Measurements from ENCODE around the gene IFNL4. TPM values are rescaled to one million over a fixed set of nuclear protein-coding genes. Genes with fewer than 3 reads are reported as not detected.

IFNL4 gene
- total and polyA plus RNA-seq, 2 experiments from 2014 or later: not detected

DNA sequence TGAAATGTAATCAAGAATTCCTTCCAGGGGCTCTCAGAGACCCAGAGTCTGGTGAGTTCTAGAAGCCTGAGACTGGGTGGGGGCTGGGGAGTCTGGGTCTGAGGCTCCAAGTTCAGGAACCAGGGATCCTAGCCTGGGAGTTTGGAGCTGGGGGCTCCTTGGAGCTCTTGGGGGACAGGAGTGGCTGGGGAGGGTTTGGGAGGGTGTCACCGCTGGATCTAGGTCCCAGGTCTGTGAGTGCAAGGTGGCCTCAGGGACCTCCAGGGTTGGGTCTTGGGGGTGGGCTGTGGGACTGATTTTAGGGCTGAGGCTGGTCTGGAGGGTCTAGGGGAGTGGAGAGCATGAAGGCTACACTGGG, 45.7 kb downstream of the IFNL4 start (continued):
- TF ChIP-seq, protein P1, sequence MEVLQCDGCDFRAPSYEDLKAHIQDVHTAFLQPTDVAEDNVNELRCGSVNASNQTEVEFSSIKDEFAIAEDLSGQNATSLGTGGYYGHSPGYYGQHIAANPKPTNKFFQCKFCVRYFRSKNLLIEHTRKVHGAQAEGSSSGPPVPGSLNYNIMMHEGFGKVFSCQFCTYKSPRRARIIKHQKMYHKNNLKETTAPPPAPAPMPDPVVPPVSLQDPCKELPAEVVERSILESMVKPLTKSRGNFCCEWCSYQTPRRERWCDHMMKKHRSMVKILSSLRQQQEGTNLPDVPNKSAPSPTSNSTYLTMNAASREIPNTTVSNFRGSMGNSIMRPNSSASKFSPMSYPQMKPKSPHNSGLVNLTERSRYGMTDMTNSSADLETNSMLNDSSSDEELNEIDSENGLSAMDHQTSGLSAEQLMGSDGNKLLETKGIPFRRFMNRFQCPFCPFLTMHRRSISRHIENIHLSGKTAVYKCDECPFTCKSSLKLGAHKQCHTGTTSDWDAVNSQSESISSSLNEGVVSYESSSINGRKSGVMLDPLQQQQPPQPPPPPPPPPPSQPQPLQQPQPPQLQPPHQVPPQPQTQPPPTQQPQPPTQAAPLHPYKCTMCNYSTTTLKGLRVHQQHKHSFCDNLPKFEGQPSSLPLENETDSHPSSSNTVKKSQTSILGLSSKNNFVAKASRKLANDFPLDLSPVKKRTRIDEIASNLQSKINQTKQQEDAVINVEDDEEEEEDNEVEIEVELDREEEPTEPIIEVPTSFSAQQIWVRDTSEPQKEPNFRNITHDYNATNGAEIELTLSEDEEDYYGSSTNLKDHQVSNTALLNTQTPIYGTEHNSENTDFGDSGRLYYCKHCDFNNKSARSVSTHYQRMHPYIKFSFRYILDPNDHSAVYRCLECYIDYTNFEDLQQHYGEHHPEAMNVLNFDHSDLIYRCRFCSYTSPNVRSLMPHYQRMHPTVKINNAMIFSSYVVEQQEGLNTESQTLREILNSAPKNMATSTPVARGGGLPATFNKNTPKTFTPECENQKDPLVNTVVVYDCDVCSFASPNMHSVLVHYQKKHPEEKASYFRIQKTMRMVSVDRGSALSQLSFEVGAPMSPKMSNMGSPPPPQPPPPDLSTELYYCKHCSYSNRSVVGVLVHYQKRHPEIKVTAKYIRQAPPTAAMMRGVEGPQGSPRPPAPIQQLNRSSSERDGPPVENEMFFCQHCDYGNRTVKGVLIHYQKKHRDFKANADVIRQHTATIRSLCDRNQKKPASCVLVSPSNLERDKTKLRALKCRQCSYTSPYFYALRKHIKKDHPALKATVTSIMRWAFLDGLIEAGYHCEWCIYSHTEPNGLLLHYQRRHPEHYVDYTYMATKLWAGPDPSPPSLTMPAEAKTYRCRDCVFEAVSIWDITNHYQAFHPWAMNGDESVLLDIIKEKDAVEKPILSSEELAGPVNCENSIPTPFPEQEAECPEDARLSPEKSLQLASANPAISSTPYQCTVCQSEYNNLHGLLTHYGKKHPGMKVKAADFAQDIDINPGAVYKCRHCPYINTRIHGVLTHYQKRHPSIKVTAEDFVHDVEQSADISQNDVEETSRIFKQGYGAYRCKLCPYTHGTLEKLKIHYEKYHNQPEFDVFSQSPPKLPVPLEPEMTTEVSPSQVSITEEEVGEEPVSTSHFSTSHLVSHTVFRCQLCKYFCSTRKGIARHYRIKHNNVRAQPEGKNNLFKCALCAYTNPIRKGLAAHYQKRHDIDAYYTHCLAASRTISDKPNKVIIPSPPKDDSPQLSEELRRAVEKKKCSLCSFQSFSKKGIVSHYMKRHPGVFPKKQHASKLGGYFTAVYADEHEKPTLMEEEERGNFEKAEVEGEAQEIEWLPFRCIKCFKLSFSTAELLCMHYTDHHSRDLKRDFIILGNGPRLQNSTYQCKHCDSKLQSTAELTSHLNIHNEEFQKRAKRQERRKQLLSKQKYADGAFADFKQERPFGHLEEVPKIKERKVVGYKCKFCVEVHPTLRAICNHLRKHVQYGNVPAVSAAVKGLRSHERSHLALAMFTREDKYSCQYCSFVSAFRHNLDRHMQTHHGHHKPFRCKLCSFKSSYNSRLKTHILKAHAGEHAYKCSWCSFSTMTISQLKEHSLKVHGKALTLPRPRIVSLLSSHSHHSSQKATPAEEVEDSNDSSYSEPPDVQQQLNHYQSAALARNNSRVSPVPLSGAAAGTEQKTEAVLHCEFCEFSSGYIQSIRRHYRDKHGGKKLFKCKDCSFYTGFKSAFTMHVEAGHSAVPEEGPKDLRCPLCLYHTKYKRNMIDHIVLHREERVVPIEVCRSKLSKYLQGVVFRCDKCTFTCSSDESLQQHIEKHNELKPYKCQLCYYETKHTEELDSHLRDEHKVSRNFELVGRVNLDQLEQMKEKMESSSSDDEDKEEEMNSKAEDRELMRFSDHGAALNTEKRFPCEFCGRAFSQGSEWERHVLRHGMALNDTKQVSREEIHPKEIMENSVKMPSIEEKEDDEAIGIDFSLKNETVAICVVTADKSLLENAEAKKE (CRISPR knock-in tag; IDR thresholded peaks at IDR 0.05): no peak
- TF ChIP-seq JUNB (IDR thresholded peaks at IDR 0.05; ENCODE audit: unreplicated experiment) (no peak), STAT1 (IDR thresholded peaks at IDR 0.05; ENCODE audit: unreplicated experiment) (no peak), EZH2phosphoT487 (IDR thresholded peaks at IDR 0.05; ENCODE audit: unreplicated experiment) (no peak), POLR2AphosphoS5 (IDR thresholded peaks at IDR 0.05; ENCODE audit: low read depth) (no peak)

DNA sequence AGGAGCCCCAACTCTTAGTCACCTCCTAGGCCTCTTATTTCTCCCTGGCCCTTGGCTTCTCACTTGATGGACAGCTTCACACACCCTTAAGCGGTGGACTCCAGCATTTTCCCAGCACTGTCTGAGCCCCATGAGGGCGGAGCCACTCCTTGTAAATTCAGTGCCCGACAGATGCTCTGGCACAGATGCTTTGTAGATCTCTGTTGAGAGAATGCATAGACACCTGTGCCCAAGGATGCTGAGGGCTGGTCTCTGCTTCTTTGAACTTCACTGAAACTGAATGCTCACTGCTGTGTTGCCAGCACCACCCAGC, 47.9 kb downstream of the IFNL4 start:
- H3K4me1 Mint-ChIP-seq: peaks cover 11% of the 10 kb centered on the region
- H3K9me3 Mint-ChIP-seq: peaks cover 3% of the 10 kb centered on the region; the same call in 2 of the 3 replicates
- ATAC-seq (no peak), DNase-seq (ENCODE audit: low spot score) (no peak)
- H2AFZ ChIP-seq: no peak overlapping the region
- no peaks in the 10 kb centered on the region; the same call in 2 of the 3 replicates for H3K36me3 Mint-ChIP-seq (ENCODE audit: low read depth)
- no peaks in the 10 kb centered on the region for H3K36me3 ChIP-seq (ENCODE audit: insufficient read depth)
- no peaks in the 10 kb centered on the region for H4K20me1 ChIP-seq (replicated peaks; ENCODE audit: insufficient read depth)
- no peak overlapping the region for H3K4me3 ChIP-seq
- no peak overlapping the region for H3K27ac ChIP-seq (ENCODE audit: low read depth)
- H3K27ac Mint-ChIP-seq: no peak overlapping the region
- H3K4me1 ChIP-seq (ENCODE audit: insufficient read depth): peaks cover 6% of the 10 kb centered on the region
- H3K4me2 ChIP-seq: no peak overlapping the region
- peaks cover 44% of the 10 kb centered on the region for H3K27me3 Mint-ChIP-seq (ENCODE audit: insufficient read depth, low read depth, poor library complexity)
- H3K4me3 Mint-ChIP-seq: no peak overlapping the region; the same call in 2 of the 3 replicates
- H3K9me2 ChIP-seq (ENCODE audit: insufficient read depth): no peaks in the 10 kb centered on the region
- H3F3A ChIP-seq (replicated peaks; ENCODE audit: low read depth): no peaks in the 10 kb centered on the region
- H3K27me3 ChIP-seq (ENCODE audit: insufficient read depth): peaks cover 60% of the 10 kb centered on the region
- no peaks in the 10 kb centered on the region for H3K79me2 ChIP-seq (replicated peaks; ENCODE audit: insufficient read depth)
- TF ChIP-seq, protein P2, sequence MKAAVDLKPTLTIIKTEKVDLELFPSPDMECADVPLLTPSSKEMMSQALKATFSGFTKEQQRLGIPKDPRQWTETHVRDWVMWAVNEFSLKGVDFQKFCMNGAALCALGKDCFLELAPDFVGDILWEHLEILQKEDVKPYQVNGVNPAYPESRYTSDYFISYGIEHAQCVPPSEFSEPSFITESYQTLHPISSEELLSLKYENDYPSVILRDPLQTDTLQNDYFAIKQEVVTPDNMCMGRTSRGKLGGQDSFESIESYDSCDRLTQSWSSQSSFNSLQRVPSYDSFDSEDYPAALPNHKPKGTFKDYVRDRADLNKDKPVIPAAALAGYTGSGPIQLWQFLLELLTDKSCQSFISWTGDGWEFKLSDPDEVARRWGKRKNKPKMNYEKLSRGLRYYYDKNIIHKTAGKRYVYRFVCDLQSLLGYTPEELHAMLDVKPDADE (IDR thresholded peaks at IDR 0.05): no peak
- no peak for TF ChIP-seq EZH2 (IDR thresholded peaks at IDR 0.05; ENCODE audit: low read depth, unreplicated experiment)
- TF ChIP-seq STAT1 (IDR thresholded peaks at IDR 0.05; ENCODE audit: unreplicated experiment): no peak
- TF ChIP-seq, protein P1 (CRISPR knock-in tag; IDR thresholded peaks at IDR 0.05): no peak
- no peak for TF ChIP-seq NANOG (IDR thresholded peaks at IDR 0.05; ENCODE audit: borderline replicate concordance)
- TF ChIP-seq EZH2phosphoT487 (IDR thresholded peaks at IDR 0.05; ENCODE audit: unreplicated experiment): no peak

Measured in GM23338 (cell line).